ENCODE measurements around the gene OCA2.

DNA sequence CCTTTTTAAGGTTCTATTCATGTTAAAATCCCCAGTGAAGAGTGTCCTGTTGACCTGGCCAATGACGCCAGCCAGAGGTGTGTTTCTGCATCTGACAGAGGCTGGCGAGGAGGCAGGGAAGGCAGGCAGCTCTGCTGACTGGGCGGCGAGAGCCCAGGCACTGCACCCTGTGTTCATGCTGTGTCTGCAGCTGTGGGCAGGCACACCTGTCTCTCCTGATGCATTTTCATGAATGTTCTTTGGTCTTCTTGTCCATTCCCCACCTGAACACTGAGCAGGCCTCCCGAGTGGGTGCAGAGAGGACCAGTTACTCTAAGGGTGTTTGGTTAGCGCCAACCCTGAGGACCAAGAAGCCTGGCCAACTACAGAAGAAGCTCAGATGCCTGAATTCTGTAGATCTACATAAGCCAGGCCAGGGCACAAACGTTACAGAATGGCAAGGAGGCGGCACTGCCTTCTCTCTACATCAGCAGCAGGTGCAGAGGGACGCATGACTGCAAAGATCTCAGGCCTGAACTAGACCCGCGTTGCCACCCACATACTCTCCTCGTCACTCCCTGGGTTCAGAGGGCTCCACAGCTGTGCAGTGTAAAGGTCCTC, 233.7 kb downstream of the OCA2 start:
- TF ChIP-seq EZH2phosphoT487 (IDR thresholded peaks at IDR 0.05; ENCODE audit: borderline replicate concordance, low read depth, low read length): no peak
- TF ChIP-seq, protein P1, sequence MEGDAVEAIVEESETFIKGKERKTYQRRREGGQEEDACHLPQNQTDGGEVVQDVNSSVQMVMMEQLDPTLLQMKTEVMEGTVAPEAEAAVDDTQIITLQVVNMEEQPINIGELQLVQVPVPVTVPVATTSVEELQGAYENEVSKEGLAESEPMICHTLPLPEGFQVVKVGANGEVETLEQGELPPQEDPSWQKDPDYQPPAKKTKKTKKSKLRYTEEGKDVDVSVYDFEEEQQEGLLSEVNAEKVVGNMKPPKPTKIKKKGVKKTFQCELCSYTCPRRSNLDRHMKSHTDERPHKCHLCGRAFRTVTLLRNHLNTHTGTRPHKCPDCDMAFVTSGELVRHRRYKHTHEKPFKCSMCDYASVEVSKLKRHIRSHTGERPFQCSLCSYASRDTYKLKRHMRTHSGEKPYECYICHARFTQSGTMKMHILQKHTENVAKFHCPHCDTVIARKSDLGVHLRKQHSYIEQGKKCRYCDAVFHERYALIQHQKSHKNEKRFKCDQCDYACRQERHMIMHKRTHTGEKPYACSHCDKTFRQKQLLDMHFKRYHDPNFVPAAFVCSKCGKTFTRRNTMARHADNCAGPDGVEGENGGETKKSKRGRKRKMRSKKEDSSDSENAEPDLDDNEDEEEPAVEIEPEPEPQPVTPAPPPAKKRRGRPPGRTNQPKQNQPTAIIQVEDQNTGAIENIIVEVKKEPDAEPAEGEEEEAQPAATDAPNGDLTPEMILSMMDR (conservative IDR thresholded peaks at IDR 0.05; ENCODE audit: low read length): no peak
